HepG2 (cell line): ENCODE data around the gene SDF2. TPM values are rescaled to one million over a fixed set of nuclear protein-coding genes. Genes with fewer than 3 reads are reported as not detected.

Source experiments
- ARHGAP35 ChIP-seq: sonication (generic); formaldehyde crosslinking; IDR thresholded peaks from 2 replicates; pipeline ENCODE4 v1.9.0; 2022; ENCODE audit warnings: mild to moderate bottlenecking, inconsistent platforms, moderate library complexity, missing genetic modification reagents, borderline replicate concordance
- ATM ChIP-seq: fragments of 450-650 bp; IDR thresholded peaks from 2 replicates; pipeline ENCODE4 v1.7.1; 2017; ENCODE audit warnings: mild to moderate bottlenecking, borderline replicate concordance
- CAMTA2 ChIP-seq: sonication (generic); formaldehyde crosslinking; IDR thresholded peaks from 2 replicates; pipeline ENCODE4 v1.4.0; 2020; ENCODE audit warnings: mild to moderate bottlenecking, missing genetic modification reagents, borderline replicate concordance
- GABPB1 ChIP-seq: IDR thresholded peaks from 2 replicates; pipeline ENCODE4 v1.6.1; 2016; ENCODE audit warnings: mild to moderate bottlenecking, missing genetic modification reagents, moderate library complexity, missing compliant biosample characterization
- ISL2 ChIP-seq: sonication (generic); formaldehyde crosslinking; IDR thresholded peaks from 2 replicates; pipeline ENCODE4 v1.5.0; 2020; ENCODE audit warnings: missing genetic modification reagents
- MBD4 ChIP-seq: IDR thresholded peaks from 2 replicates; pipeline ENCODE4 v1.6.1; 2012; ENCODE audit warnings: low read length, inconsistent platforms, borderline replicate concordance
- MXI1 ChIP-seq: IDR thresholded peaks from 3 replicates; pipeline ENCODE4 v1.6.1; 2012; ENCODE audit warnings: low read depth, low read length, inconsistent platforms, borderline replicate concordance
- SP1 ChIP-seq, 2 experiments: fragments of 450-650 bp in 1 of 2; sonication (generic) in 1 of 2; formaldehyde crosslinking in 1 of 2; IDR thresholded peaks; 2 replicates each; pipeline versions ENCODE4 v1.4.0 to v1.6.1; 2016 to 2020; ENCODE audit warnings: missing genetic modification reagents in 1 of 2
- SP4 ChIP-seq: sonication (generic); formaldehyde crosslinking; IDR thresholded peaks from 2 replicates; pipeline ENCODE4 v1.8.1; 2023; ENCODE audit warnings: mild to moderate bottlenecking, missing genetic modification reagents
- WIZ ChIP-seq: sonication (generic); formaldehyde crosslinking; IDR thresholded peaks from 2 replicates; pipeline ENCODE4 v1.5.1; 2020; ENCODE audit warnings: mild to moderate bottlenecking, missing genetic modification reagents
- ZFX ChIP-seq: sonication (generic); formaldehyde crosslinking; IDR thresholded peaks from 2 replicates; pipeline ENCODE4 v1.4.0; 2020; ENCODE audit warnings: mild to moderate bottlenecking, low read depth, missing genetic modification reagents, moderate library complexity
- ZMAT3 ChIP-seq: sonication (generic); formaldehyde crosslinking; conservative IDR thresholded peaks from 2 replicates; pipeline ENCODE4 v1.7.0; 2021; ENCODE audit warnings: missing genetic modification reagents
- ZNF232 ChIP-seq: sonication (generic); formaldehyde crosslinking; IDR thresholded peaks from 2 replicates; pipeline ENCODE4 v1.4.0; 2020; ENCODE audit warnings: missing genetic modification reagents, borderline replicate concordance
- ZNF235 ChIP-seq: sonication (generic); formaldehyde crosslinking; IDR thresholded peaks from 2 replicates; pipeline ENCODE4 v1.8.1; 2023; ENCODE audit warnings: mild to moderate bottlenecking, missing genetic modification reagents, borderline replicate concordance
- ZNF24 ChIP-seq: fragments of 450-650 bp; IDR thresholded peaks from 2 replicates; pipeline ENCODE4 v1.6.1; 2017; ENCODE audit warnings: antibody characterized with exemption, mild to moderate bottlenecking
- ZNF333 ChIP-seq: sonication (generic); formaldehyde crosslinking; IDR thresholded peaks from 2 replicates; pipeline ENCODE4 v1.4.0; 2020; ENCODE audit warnings: mild to moderate bottlenecking, missing genetic modification reagents, borderline replicate concordance
- ZNF607 ChIP-seq: sonication (generic); formaldehyde crosslinking; IDR thresholded peaks from 2 replicates; pipeline ENCODE4 v1.5.1; 2020; ENCODE audit warnings: missing genetic modification reagents, mild to moderate bottlenecking, borderline replicate concordance
- polyA plus RNA-seq, 8 experiments: library from polyadenylated mRNA; depleted of rRNA in 3 of 8; stranded (reverse) in 7 of 8; unstranded in 1 of 8; fragments of >200 nt; fragmentation: Illumina TruSeq in 4 of 8; extraction: Trizol in 4 of 8; gene quantifications; 2 replicates each; pipeline versions ENCODE4 v1.2.1 to v1.2.3, GENCODE V29; 2011 to 2016; ENCODE audit warnings: low read depth in 4 of 8, missing spikeins in 1 of 8, mixed read lengths in 1 of 8; ENCODE audit not compliant: insufficient read depth in 1 of 8
- total RNA-seq, 5 experiments: library from RNA; depleted of rRNA; stranded (reverse); fragments of >200 nt; fragmentation: Illumina TruSeq; extraction: Trizol; gene quantifications; 2 replicates each; pipeline ENCODE4 v1.2.3, GENCODE V29; 2016; ENCODE audit warnings: low read depth in 1 of 5
- TF ChIP-seq, protein P1 (sequence below): sonication (generic); formaldehyde crosslinking; IDR thresholded peaks from 2 replicates; pipeline ENCODE4 v1.8.0; 2023; ENCODE audit warnings: mild to moderate bottlenecking, missing genetic modification reagents
- TF ChIP-seq, protein P2 (sequence below): sonication (generic); formaldehyde crosslinking; IDR thresholded peaks from 2 replicates; pipeline ENCODE4 v1.4.0; 2020; ENCODE audit warnings: missing genetic modification reagents
- TF ChIP-seq, protein P3 (sequence below): sonication (generic); formaldehyde crosslinking; IDR thresholded peaks from 2 replicates; pipeline ENCODE4 v1.4.0; 2020; ENCODE audit warnings: mild to moderate bottlenecking, missing genetic modification reagents
- TF ChIP-seq, protein P4 (sequence below): sonication (generic); formaldehyde crosslinking; IDR thresholded peaks from 2 replicates; pipeline ENCODE4 v1.5.0; 2020; ENCODE audit warnings: missing genetic modification reagents
- TF ChIP-seq, protein P5 (sequence below): sonication (generic); formaldehyde crosslinking; IDR thresholded peaks from 2 replicates; pipeline ENCODE4 v1.4.0; 2020; ENCODE audit warnings: mild to moderate bottlenecking, missing genetic modification reagents
- TF ChIP-seq, protein P6 (sequence below): sonication (generic); formaldehyde crosslinking; IDR thresholded peaks from 2 replicates; pipeline ENCODE4 v1.5.0; 2020; ENCODE audit warnings: mild to moderate bottlenecking, missing genetic modification reagents
- TF ChIP-seq, protein P7 (sequence below): IDR thresholded peaks from 2 replicates; pipeline ENCODE4 v1.6.1; 2016; ENCODE audit warnings: missing genetic modification reagents, missing compliant biosample characterization

The SDF2 gene
- total and polyA plus RNA-seq, 2 of the 13 experiments (the other 11 are each of a cell fraction or from before 2014, with no cell fraction given): 58.2 to 58.4 TPM

DNA sequence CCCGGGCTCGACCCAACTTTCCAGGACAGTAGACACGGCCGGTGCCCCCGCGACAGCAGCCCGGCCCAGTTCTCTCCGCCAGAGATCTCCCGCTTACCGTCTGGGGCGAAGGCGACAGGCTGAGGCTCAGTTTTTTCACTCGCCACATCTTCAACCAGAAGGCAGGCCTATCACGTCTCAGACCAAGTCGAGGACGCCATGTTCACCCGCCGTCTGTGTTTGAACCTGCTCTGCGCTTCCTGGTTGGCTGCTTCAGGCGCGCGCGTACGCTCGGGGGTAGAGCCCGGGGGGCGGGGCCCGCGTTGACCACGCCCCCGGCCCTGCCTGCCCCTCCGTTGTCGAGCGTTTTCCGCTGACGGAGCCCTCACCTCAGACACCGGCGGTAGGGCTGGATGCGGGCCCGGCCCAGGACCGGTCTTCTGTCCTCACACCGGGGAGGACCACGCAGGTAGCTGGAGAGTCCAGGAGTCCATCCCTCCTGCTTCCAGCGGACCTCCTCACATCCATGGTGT lies 62.9 kb downstream of the SDF2 start, which contains the start of gene SPAG5 (continued):
- TF ChIP-seq, protein P1, sequence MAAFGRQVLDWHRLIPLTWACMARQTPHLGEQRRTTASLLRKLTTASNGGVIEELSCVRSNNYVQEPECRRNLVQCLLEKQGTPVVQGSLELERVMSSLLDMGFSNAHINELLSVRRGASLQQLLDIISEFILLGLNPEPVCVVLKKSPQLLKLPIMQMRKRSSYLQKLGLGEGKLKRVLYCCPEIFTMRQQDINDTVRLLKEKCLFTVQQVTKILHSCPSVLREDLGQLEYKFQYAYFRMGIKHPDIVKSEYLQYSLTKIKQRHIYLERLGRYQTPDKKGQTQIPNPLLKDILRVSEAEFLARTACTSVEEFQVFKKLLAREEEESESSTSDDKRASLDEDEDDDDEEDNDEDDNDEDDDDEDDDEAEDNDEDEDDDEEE (CRISPR knock-in tag): peak; percentile 38; the same call in 1 of the 2 replicates
- TF ChIP-seq ZNF232: peak; percentile 60; the same call in 1 of the 2 replicates
- TF ChIP-seq SP4: peak; percentile 97
- TF ChIP-seq CAMTA2: peak; percentile 66; the same call in 1 of the 2 replicates
- TF ChIP-seq, protein P2, sequence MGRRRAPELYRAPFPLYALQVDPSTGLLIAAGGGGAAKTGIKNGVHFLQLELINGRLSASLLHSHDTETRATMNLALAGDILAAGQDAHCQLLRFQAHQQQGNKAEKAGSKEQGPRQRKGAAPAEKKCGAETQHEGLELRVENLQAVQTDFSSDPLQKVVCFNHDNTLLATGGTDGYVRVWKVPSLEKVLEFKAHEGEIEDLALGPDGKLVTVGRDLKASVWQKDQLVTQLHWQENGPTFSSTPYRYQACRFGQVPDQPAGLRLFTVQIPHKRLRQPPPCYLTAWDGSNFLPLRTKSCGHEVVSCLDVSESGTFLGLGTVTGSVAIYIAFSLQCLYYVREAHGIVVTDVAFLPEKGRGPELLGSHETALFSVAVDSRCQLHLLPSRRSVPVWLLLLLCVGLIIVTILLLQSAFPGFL (CRISPR knock-in tag): no peak
- no peak for TF ChIP-seq ARHGAP35 (CRISPR knock-in tag)
- no peak for TF ChIP-seq MBD4
- no peak for TF ChIP-seq SP1 (IDR thresholded peaks at IDR 0.05)
- TF ChIP-seq SP1 (CRISPR knock-in tag; IDR thresholded peaks at IDR 0.05): peak; percentile 88
- TF ChIP-seq, protein P3, sequence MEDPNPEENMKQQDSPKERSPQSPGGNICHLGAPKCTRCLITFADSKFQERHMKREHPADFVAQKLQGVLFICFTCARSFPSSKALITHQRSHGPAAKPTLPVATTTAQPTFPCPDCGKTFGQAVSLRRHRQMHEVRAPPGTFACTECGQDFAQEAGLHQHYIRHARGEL: 0 out of 2 replicates have a peak, but pooled peaks have one; percentile 41
- TF ChIP-seq GABPB1 (CRISPR knock-in tag): peak; percentile 74; the same call in 1 of the 2 replicates
- TF ChIP-seq, protein P4, sequence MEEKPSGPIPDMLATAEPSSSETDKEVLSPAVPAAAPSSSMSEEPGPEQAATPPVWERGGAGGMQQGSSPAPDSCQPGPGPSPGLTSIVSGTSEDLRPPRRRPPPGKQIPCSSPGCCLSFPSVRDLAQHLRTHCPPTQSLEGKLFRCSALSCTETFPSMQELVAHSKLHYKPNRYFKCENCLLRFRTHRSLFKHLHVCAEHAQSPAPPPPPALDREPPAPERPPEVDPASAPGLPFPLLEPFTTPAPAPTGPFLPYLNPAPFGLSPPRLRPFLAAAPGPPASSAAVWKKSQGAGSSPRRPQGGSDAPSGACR (CRISPR knock-in tag): peak; percentile 23; the same call in 1 of the 2 replicates
- TF ChIP-seq ZNF333: peak; percentile 76; the same call in 1 of the 2 replicates
- TF ChIP-seq, protein P5, sequence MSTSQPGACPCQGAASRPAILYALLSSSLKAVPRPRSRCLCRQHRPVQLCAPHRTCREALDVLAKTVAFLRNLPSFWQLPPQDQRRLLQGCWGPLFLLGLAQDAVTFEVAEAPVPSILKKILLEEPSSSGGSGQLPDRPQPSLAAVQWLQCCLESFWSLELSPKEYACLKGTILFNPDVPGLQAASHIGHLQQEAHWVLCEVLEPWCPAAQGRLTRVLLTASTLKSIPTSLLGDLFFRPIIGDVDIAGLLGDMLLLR (CRISPR knock-in tag): peak; percentile 63
- TF ChIP-seq MXI1: peak; percentile 89; the same call in 2 of the 3 replicates
- TF ChIP-seq ZNF235 (CRISPR knock-in tag): peak; percentile 82; the same call in 1 of the 2 replicates
- peak; percentile 65 for TF ChIP-seq ISL2
- no peak for TF ChIP-seq WIZ
- peak; percentile 81 for TF ChIP-seq ZMAT3
- TF ChIP-seq ATM: no peak
- TF ChIP-seq, protein P6, sequence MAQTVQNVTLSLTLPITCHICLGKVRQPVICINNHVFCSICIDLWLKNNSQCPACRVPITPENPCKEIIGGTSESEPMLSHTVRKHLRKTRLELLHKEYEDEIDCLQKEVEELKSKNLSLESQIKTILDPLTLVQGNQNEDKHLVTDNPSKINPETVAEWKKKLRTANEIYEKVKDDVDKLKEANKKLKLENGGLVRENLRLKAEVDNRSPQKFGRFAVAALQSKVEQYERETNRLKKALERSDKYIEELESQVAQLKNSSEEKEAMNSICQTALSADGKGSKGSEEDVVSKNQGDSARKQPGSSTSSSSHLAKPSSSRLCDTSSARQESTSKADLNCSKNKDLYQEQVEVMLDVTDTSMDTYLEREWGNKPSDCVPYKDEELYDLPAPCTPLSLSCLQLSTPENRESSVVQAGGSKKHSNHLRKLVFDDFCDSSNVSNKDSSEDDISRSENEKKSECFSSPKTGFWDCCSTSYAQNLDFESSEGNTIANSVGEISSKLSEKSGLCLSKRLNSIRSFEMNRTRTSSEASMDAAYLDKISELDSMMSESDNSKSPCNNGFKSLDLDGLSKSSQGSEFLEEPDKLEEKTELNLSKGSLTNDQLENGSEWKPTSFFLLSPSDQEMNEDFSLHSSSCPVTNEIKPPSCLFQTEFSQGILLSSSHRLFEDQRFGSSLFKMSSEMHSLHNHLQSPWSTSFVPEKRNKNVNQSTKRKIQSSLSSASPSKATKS: no peak
- TF ChIP-seq ZFX (CRISPR knock-in tag): peak; percentile 91
- no peak for TF ChIP-seq ZNF24
- no peak; the same call in 1 of the 2 replicates for TF ChIP-seq ZNF607
- TF ChIP-seq, protein P7, sequence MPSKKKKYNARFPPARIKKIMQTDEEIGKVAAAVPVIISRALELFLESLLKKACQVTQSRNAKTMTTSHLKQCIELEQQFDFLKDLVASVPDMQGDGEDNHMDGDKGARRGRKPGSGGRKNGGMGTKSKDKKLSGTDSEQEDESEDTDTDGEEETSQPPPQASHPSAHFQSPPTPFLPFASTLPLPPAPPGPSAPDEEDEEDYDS (CRISPR knock-in tag): peak; percentile 91
